A549 (cell line): ENCODE measurements around the gene SLC17A9.

Experiments
- CTCF ChIP-seq: fragments of >200 bp; sonication (Bioruptor Twin); formaldehyde crosslinking; IDR thresholded peaks from 3 replicates; pipeline ENCODE4 v1.5.1; 2016
- HDAC2 ChIP-seq: fragments of 200-600 bp; sonication (generic); IDR thresholded peaks from 2 replicates; pipeline ENCODE4 v1.6.1; 2016
- JUNB ChIP-seq: fragments of >200 bp; sonication (Bioruptor Twin); formaldehyde crosslinking; IDR thresholded peaks from 2 replicates; pipeline ENCODE4 v1.6.1; 2016
- MAFK ChIP-seq: fragments of 450-650 bp; IDR thresholded peaks from 2 replicates; pipeline ENCODE4 v1.6.1; 2014; ENCODE audit not compliant: partially characterized antibody
- MAX ChIP-seq: IDR thresholded peaks from 2 replicates; pipeline ENCODE4 v1.6.1; 2012
- POLR2A ChIP-seq: IDR thresholded peaks from 2 replicates; pipeline ENCODE4 v1.6.1; 2012; ENCODE audit warnings: mild to moderate bottlenecking, low read length
- REST ChIP-seq: fragments of 200-600 bp; sonication (generic); IDR thresholded peaks from 2 replicates; pipeline ENCODE4 v1.6.1; 2016; ENCODE audit warnings: antibody characterized with exemption, mild to moderate bottlenecking, moderate library complexity
- ZSCAN20 ChIP-seq: fragments of 250-450 bp; sonication (Bioruptor Pico); IDR thresholded peaks from 2 replicates; pipeline ENCODE4 v1.8.0; 2022; ENCODE audit warnings: mild to moderate bottlenecking, moderate library complexity

- TF ChIP-seq MAX (no peak), POLR2A (no peak), REST (no peak), MAFK (no peak), JUNB (no peak), ZSCAN20 (no peak), CTCF (no peak), HDAC2 (no peak)
Measured at GRCh38 chr20:62969939-62970306, 17.4 kb downstream of the SLC17A9 start.
